IPS DF 6.9 (cell line): ENCODE data around the gene REPS1.

Experiments used
- DNase-seq: peaks from one replicate; pipeline ENCODE4 v3.0.0-alpha.2; 2013; ENCODE audit warnings: low read depth, low spot score
- H3K27ac ChIP-seq: one replicate; pipeline ENCODE4 v1.5.1; 2013; ENCODE audit warnings: low read length, control low read depth
- H3K27me3 ChIP-seq: 2 replicates; pipeline ENCODE4 v1.6.1; 2013; ENCODE audit warnings: mild to moderate bottlenecking, low read length; ENCODE audit not compliant: control insufficient read depth, insufficient read depth
- H3K36me3 ChIP-seq: 2 replicates; pipeline ENCODE4 v1.6.1; 2013; ENCODE audit warnings: low read length; ENCODE audit not compliant: control insufficient read depth, insufficient read depth
- H3K4me1 ChIP-seq: 2 replicates; pipeline ENCODE4 v1.6.1; 2013; ENCODE audit warnings: low read length; ENCODE audit not compliant: control insufficient read depth, insufficient read depth
- H3K4me3 ChIP-seq: 2 replicates; pipeline ENCODE4 v1.5.1; 2013; ENCODE audit warnings: mild to moderate bottlenecking, low read length
- H3K9me3 ChIP-seq: 2 replicates; pipeline ENCODE4 v1.6.1; 2013; ENCODE audit warnings: low read length, inconsistent platforms; ENCODE audit not compliant: control insufficient read depth, insufficient read depth
- WGBS: extraction: QIAGEN DNeasy Blood & Tissue Kit; methylation state at CpG from one replicate; pipeline ENCODE4 v1.1.7; 2013; ENCODE audit warnings: mixed read lengths, missing lambda C conversion rate; ENCODE audit not compliant: insufficient read length, insufficient coverage; 5-methylcytosine and 5-hydroxymethylcytosine counted together

Gene REPS1

DNA sequence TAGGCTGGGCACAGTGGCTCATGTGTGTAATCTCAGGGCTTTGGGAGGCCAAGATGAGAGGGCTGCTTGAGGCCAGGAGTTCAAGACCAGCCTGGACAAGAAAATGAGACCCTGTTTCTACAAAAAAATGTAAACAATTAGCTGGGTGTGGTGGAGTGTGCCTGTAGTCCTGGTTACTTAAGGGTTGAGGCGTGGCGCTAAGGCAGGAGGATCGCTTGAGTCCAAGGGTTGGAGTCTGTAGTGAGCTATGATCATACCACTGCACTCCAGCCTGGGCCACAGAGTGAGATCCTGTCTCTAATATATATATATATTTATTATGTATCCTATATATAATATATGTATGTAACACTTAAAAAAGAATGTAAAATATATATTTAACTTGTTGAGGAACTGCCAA, 32.6 kb upstream of the REPS1 start:
- Histone ChIP-seq H3K36me3 (no peaks in the 10 kb centered on the region), H3K9me3 (no peaks in the 10 kb centered on the region), H3K4me1 (peaks cover 4% of the 10 kb centered on the region; the same call in 1 of the 2 replicates), H3K4me3 (no peak overlapping the region), H3K27ac (no peak overlapping the region), H3K27me3 (no peaks in the 10 kb centered on the region)
- WGBS, result no CpG with 5 or more reads among the region's 3 CpGs
- no peak for DNase-seq

DNA sequence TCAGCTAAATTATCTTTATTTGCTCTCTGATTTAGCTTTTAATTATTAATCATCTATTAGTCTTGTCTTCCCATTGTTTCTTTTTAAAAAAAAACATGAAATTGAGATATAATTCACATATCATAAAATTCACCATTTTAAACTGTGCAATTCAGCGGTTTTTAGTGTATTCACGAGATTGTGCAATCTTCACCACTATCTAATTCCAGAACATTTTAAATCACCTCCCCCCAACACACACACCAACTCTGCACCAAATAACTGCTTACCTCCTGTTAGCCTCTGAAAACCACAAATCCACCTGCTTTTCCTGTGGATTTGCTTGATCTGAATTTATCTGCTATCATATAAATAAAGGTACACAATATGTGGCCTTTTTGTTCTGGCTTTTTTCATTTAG, 31.7 kb upstream of the REPS1 start:
- Histone ChIP-seq H3K27me3 (no peaks in the 10 kb centered on the region), H3K4me1 (peaks cover 4% of the 10 kb centered on the region; the same call in 1 of the 2 replicates), H3K9me3 (no peaks in the 10 kb centered on the region), H3K36me3 (no peaks in the 10 kb centered on the region), H3K4me3 (no peak overlapping the region), H3K27ac (no peak overlapping the region)
- WGBS, result no CpG with 5 or more reads among the region's 2 CpGs
- no peak for DNase-seq

DNA sequence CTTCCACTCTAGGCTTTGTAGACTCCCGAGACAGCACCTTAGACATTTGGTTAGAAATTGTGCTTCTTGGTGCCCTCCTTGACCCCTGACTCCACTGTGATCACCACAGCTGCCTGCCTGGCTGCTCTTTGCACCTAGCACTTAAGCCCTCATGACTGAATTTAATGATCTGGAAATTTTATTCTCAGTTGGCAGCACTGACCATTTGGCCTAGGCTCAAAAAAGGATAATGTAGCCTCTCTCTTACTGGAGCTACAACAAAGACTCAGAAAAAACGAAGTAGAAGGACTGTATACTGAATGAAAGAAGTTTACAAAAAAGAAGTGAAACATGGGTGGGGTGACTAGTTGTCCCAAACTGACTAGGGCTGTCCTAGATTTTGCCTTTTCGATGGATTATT, 29.2 kb upstream of the REPS1 start:
- WGBS, result 100% methylated on average over 1 of the region's 3 CpGs
- H3K27ac ChIP-seq, result no peak overlapping the region
- no peaks in the 10 kb centered on the region for H3K27me3 ChIP-seq
- H3K9me3 ChIP-seq, result no peaks in the 10 kb centered on the region
- peaks cover 2% of the 10 kb centered on the region; the same call in 1 of the 2 replicates for H3K4me1 ChIP-seq
- no peak overlapping the region for H3K4me3 ChIP-seq
- DNase-seq, result no peak
- no peaks in the 10 kb centered on the region for H3K36me3 ChIP-seq

DNA sequence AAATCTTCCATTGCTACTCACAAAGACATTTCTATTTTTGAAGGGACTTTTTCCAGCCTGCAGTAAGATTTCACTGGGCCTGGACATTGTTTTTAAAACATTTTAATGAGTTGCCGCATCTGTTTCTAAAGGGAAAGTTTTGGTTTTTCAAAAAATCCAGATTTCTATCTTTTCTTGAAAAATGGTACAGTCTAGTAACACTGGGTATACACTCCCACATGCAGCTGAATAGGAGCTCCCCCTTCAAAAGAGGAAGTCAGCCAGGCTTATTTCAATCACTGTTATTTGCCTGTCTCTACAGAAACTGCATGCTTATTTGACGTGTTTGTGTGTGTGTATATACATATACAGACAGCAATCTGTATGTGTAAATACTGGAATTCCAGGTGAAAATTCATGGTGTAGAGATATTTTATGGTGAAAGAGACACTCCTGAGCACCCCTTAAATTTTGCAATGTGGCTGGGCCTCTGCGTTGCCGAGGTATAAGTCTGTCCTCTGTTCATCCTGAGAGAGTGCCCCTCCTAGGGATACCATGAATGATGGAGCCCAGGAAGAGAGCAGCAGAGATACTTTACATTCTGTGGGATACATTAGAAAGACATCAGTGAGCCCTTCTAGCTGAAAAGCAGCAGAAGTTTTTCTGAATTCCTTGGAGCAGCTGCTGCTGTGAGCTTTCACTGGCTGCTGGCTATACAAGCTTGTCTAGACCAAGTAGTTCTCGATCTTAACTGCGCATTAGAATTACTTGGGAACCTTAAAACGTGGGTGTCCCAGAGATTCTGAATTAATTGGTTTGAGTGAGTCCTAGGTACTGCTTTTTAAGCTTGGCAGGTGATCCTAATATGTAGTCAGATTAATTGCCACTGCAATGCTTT, 28.5 kb upstream of the REPS1 start:
- H3K27ac ChIP-seq, result no peak overlapping the region
- no CpG with 5 or more reads among the region's 7 CpGs for WGBS
- no peak overlapping the region for H3K4me3 ChIP-seq
- H3K36me3 ChIP-seq, result no peaks in the 10 kb centered on the region
- DNase-seq, result no peak
- H3K9me3 ChIP-seq, result no peaks in the 10 kb centered on the region
- H3K4me1 ChIP-seq, result peaks cover 2% of the 10 kb centered on the region; the same call in 1 of the 2 replicates
- no peaks in the 10 kb centered on the region for H3K27me3 ChIP-seq

DNA sequence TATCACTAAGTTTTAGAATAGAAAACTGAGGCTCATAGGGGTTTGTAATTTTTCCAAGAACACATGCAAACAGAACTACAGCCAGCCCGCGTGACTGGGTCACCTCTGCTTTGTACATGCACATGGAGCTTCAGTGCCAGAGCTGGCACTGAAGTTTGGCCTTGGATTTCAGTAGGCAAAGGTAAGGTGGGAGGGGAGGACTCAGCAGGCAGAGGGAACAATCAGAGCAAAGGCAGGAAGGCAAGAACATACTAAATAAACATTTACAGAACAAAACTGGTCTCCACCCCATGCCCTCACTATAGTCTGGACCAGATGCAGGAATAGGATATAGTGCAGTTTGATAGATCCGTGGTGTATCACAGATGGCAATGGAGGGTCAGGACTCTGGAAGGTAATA, 26.9 kb upstream of the REPS1 start:
- Histone ChIP-seq H3K4me3 (no peak overlapping the region), H3K9me3 (no peaks in the 10 kb centered on the region), H3K27ac (no peak overlapping the region), H3K27me3 (no peaks in the 10 kb centered on the region), H3K36me3 (no peaks in the 10 kb centered on the region), H3K4me1 (peaks cover 2% of the 10 kb centered on the region; the same call in 1 of the 2 replicates)
- no peak for DNase-seq
- no CpG with 5 or more reads among the region's 3 CpGs for WGBS

- Histone ChIP-seq H3K9me3 (no peaks in the 10 kb centered on the region), H3K27ac (no peak overlapping the region), H3K36me3 (no peaks in the 10 kb centered on the region), H3K4me3 (no peak overlapping the region), H3K27me3 (no peaks in the 10 kb centered on the region), H3K4me1 (peaks cover 2% of the 10 kb centered on the region; the same call in 1 of the 2 replicates)
- no peak for DNase-seq
- no CpG with 5 or more reads among the region's 4 CpGs for WGBS
These were observed 25.2 kb upstream of the REPS1 start for GRCh38 chr6:139013185-139013800.

- no peak overlapping the region for H3K4me3 ChIP-seq
- H3K27ac ChIP-seq, result no peak overlapping the region
- no CpG with 5 or more reads among the region's 3 CpGs for WGBS
- H3K27me3 ChIP-seq, result no peaks in the 10 kb centered on the region
- no peaks in the 10 kb centered on the region for H3K9me3 ChIP-seq
- no peaks in the 10 kb centered on the region for H3K36me3 ChIP-seq
- no peaks in the 10 kb centered on the region; the same call in 1 of the 2 replicates for H3K4me1 ChIP-seq
- no peak for DNase-seq
These were observed 23.9 kb upstream of the REPS1 start for GRCh38 chr6:139011980-139012379.

GRCh38 chr6:139010674-139011073, 22.6 kb upstream of the REPS1 start:
- Histone ChIP-seq H3K36me3 (no peaks in the 10 kb centered on the region), H3K27me3 (no peaks in the 10 kb centered on the region), H3K9me3 (no peaks in the 10 kb centered on the region), H3K4me1 (no peaks in the 10 kb centered on the region), H3K4me3 (no peak overlapping the region), H3K27ac (no peak overlapping the region)
- DNase-seq, result no peak

- DNase-seq, result no peak
- Histone ChIP-seq H3K4me3 (no peak overlapping the region), H3K27ac (no peak overlapping the region), H3K27me3 (no peaks in the 10 kb centered on the region), H3K4me1 (no peaks in the 10 kb centered on the region), H3K9me3 (no peaks in the 10 kb centered on the region), H3K36me3 (no peaks in the 10 kb centered on the region)
- no CpG with 5 or more reads among the region's 9 CpGs for WGBS
These were observed 20.1 kb upstream of the REPS1 start for GRCh38 chr6:139008117-139008516.

GRCh38 chr6:139007428-139007827, 19.4 kb upstream of the REPS1 start:
- H3K36me3 ChIP-seq, result no peaks in the 10 kb centered on the region
- H3K4me3 ChIP-seq, result no peak overlapping the region
- no peak overlapping the region for H3K27ac ChIP-seq
- DNase-seq, result no peak
- H3K9me3 ChIP-seq, result no peaks in the 10 kb centered on the region
- H3K27me3 ChIP-seq, result no peaks in the 10 kb centered on the region
- no peaks in the 10 kb centered on the region for H3K4me1 ChIP-seq
- no CpG with 5 or more reads among the region's 1 CpG for whole genome bisulfite sequencing
